ENCODE results near the gene MEMO1.
"Not testable (repeated sequence)": the region's sequence is repeated elsewhere in the genome, so short reads cannot be mapped to it uniquely, and the experiment has no call there.

DNA sequence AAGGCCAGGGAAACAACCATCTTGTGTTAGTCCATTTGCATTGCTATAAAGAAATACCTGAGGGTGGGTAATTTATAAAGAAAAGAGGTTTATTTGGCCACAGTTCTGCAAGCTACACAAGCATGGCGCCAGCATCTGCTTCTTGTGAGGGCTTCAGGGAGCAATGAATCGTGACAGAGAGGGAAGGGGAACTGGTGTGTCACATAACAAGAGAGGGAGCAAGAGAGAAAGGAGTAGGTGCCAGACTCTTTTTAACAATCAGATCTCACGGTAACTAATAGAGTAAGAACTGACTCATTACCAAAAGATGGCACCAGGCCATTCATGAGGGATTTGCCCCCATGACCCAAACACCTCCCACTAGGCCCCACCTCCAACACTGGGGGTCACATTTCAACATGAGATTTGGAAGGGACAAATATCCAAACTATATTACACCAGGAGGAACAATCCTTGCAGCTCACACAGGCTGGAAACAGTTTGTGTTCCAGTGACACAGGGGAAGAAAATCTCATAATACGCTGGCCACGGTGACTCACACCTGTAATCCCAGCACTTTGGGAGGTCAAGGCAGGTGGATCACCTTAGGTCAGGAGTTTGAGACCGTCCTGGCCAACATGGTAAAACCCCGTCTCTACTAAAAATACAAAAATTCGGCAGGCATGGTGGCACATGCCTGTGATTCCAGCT is 23.5 kb upstream of the MEMO1 start:
- TF ChIP-seq, protein P1, sequence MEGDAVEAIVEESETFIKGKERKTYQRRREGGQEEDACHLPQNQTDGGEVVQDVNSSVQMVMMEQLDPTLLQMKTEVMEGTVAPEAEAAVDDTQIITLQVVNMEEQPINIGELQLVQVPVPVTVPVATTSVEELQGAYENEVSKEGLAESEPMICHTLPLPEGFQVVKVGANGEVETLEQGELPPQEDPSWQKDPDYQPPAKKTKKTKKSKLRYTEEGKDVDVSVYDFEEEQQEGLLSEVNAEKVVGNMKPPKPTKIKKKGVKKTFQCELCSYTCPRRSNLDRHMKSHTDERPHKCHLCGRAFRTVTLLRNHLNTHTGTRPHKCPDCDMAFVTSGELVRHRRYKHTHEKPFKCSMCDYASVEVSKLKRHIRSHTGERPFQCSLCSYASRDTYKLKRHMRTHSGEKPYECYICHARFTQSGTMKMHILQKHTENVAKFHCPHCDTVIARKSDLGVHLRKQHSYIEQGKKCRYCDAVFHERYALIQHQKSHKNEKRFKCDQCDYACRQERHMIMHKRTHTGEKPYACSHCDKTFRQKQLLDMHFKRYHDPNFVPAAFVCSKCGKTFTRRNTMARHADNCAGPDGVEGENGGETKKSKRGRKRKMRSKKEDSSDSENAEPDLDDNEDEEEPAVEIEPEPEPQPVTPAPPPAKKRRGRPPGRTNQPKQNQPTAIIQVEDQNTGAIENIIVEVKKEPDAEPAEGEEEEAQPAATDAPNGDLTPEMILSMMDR (optimal IDR thresholded peaks at IDR 0.05 in 1 of 3, IDR thresholded peaks at IDR 0.05 in 1 of 3, conservative IDR thresholded peaks at IDR 0.05 in 1 of 3; ENCODE audit: extremely low read depth in 1 of 3, insufficient read depth in 2 of 3, low read length in 3 of 3) = not testable (repeated sequence)
- not testable (repeated sequence) for TF ChIP-seq EZH2 (IDR thresholded peaks at IDR 0.05; ENCODE audit: low read length)

Data from keratinocyte (primary cell).